GM23338 (cell line): ENCODE results near the gene ERMN. TPM values are rescaled to one million over a fixed set of nuclear protein-coding genes. Genes with fewer than 3 reads are reported as not detected.
A peak's percentile ranks its signal among the peaks of the same experiment; 100 is the strongest.

Source experiments
- ATAC-seq: fragments of 200-7000 bp; cut with Tn5 transposase; 3 replicates; pipeline ENCODE4 v1.9.1; 2020
- DNase-seq: peaks from one replicate; pipeline ENCODE4 v3.0.0-alpha.2; 2015; ENCODE audit warnings: low spot score
- H2AFZ ChIP-seq: fragments of 200-600 bp; sonication (generic); 2 replicates; pipeline ENCODE4 v1.8.0; 2016; ENCODE audit warnings: antibody characterized with exemption, mild to moderate bottlenecking, moderate library complexity
- H3F3A ChIP-seq: fragments of 200-600 bp; sonication (generic); replicated peaks from 2 replicates; pipeline ENCODE4 v1.8.0; 2017; ENCODE audit warnings: antibody characterized with exemption, mixed run types, low read depth
- H3K27ac ChIP-seq: fragments of 200-600 bp; sonication (generic); 2 replicates; pipeline ENCODE4 v1.6.1; 2016; ENCODE audit warnings: low read depth
- H3K27me3 ChIP-seq: fragments of 200-600 bp; sonication (generic); 2 replicates; pipeline ENCODE4 v1.8.0; 2016; ENCODE audit warnings: mild to moderate bottlenecking, mixed run types, moderate library complexity; ENCODE audit not compliant: insufficient read depth
- H3K36me3 ChIP-seq: fragments of 200-600 bp; sonication (generic); 2 replicates; pipeline ENCODE4 v1.8.0; 2016; ENCODE audit warnings: mild to moderate bottlenecking; ENCODE audit not compliant: insufficient read depth
- H3K4me1 ChIP-seq: fragments of 200-600 bp; sonication (generic); 2 replicates; pipeline ENCODE4 v1.8.0; 2016; ENCODE audit warnings: mild to moderate bottlenecking, moderate library complexity; ENCODE audit not compliant: insufficient read depth
- H3K4me2 ChIP-seq: fragments of 200-600 bp; sonication (generic); 2 replicates; pipeline ENCODE4 v1.7.1; 2017; ENCODE audit warnings: mixed run types
- H3K4me3 ChIP-seq: fragments of 200-600 bp; sonication (generic); 2 replicates; pipeline ENCODE4 v1.6.1; 2016; ENCODE audit warnings: mixed run types
- H3K79me2 ChIP-seq: fragments of 200-600 bp; sonication (generic); replicated peaks from 2 replicates; pipeline ENCODE4 v1.8.0; 2017; ENCODE audit warnings: mild to moderate bottlenecking; ENCODE audit not compliant: insufficient read depth
- H3K9me2 ChIP-seq: fragments of 200-600 bp; sonication (generic); 2 replicates; pipeline ENCODE4 v1.8.0; 2017; ENCODE audit not compliant: insufficient read depth
- H4K20me1 ChIP-seq: fragments of 200-600 bp; sonication (generic); replicated peaks from 2 replicates; pipeline ENCODE4 v1.8.0; 2017; ENCODE audit warnings: mild to moderate bottlenecking; ENCODE audit not compliant: insufficient read depth
- H3K27ac Mint-ChIP-seq: 2 replicates; pipeline ENCODE4 v1.8.0; 2020; ENCODE audit warnings: inconsistent platforms, mild to moderate bottlenecking, moderate library complexity, mixed read lengths
- H3K27me3 Mint-ChIP-seq: 3 replicates; pipeline ENCODE4 v1.8.0; 2022; ENCODE audit warnings: low read depth, mild to moderate bottlenecking, moderate library complexity, mixed read lengths, inconsistent platforms; ENCODE audit not compliant: insufficient read depth, poor library complexity
- H3K36me3 Mint-ChIP-seq: 3 replicates; pipeline ENCODE4 v1.8.0; 2021; ENCODE audit warnings: low read depth, mild to moderate bottlenecking, inconsistent platforms, moderate library complexity, mixed read lengths
- H3K4me1 Mint-ChIP-seq: 3 replicates; pipeline ENCODE4 v1.8.0; 2020; ENCODE audit warnings: mild to moderate bottlenecking, inconsistent platforms, mixed read lengths
- H3K4me3 Mint-ChIP-seq: 3 replicates; pipeline ENCODE4 v1.8.0; 2021; ENCODE audit warnings: moderate library complexity, mild to moderate bottlenecking, inconsistent platforms, mixed read lengths
- H3K9me3 Mint-ChIP-seq: 3 replicates; pipeline ENCODE4 v1.8.0; 2020; ENCODE audit warnings: moderate library complexity, mild to moderate bottlenecking, inconsistent platforms, mixed read lengths
- CREB1 ChIP-seq: fragments of 250-450 bp; sonication (Bioruptor Pico); IDR thresholded peaks from 2 replicates; pipeline ENCODE4 v1.5.0; 2020; ENCODE audit warnings: low read depth, mild to moderate bottlenecking, moderate library complexity
- EZH2 ChIP-seq: fragments of 200-600 bp; sonication (generic); IDR thresholded peaks from one replicate; pipeline ENCODE4 v1.8.0; 2017; ENCODE audit warnings: antibody characterized with exemption, mild to moderate bottlenecking, low read depth; ENCODE audit not compliant: unreplicated experiment
- JUNB ChIP-seq: IDR thresholded peaks from one replicate; pipeline ENCODE4 v1.6.1; 2016; ENCODE audit warnings: antibody characterized with exemption; ENCODE audit not compliant: unreplicated experiment
- STAT1 ChIP-seq: IDR thresholded peaks from one replicate; pipeline ENCODE4 v1.6.1; 2016; ENCODE audit warnings: antibody characterized with exemption; ENCODE audit not compliant: unreplicated experiment
- ZNF331 ChIP-seq: fragments of 250-450 bp; sonication (Bioruptor Pico); IDR thresholded peaks from 2 replicates; pipeline ENCODE4 v1.5.0; 2020; ENCODE audit warnings: low read depth, mild to moderate bottlenecking, moderate library complexity
- polyA plus RNA-seq: library from polyadenylated mRNA; unstranded; fragments of >200 nt; fragmentation: Nextera tagmentation; extraction: Ambion mirVana; gene quantifications from 2 replicates; pipeline ENCODE4 v1.2.1, GENCODE V29; 2016
- total RNA-seq: library from RNA; depleted of rRNA; stranded (reverse); fragments of >200 nt; shearing (Covaris generic); gene quantifications from 2 replicates; pipeline ENCODE4 v1.2.3, GENCODE V29; 2014
- TF ChIP-seq, protein P1 (sequence below): IDR thresholded peaks from one replicate; pipeline ENCODE4 v1.6.1; 2018; ENCODE audit warnings: antibody characterized with exemption; ENCODE audit not compliant: unreplicated experiment
- TF ChIP-seq, protein P2 (sequence below): fragments of 250-450 bp; sonication (Bioruptor Pico); IDR thresholded peaks from 2 replicates; pipeline ENCODE4 v1.5.0; 2020; ENCODE audit warnings: mild to moderate bottlenecking, moderate library complexity

Gene ERMN
- total and polyA plus RNA-seq, 2 experiments from 2014 or later = 0.35 to 0.44 TPM

DNA sequence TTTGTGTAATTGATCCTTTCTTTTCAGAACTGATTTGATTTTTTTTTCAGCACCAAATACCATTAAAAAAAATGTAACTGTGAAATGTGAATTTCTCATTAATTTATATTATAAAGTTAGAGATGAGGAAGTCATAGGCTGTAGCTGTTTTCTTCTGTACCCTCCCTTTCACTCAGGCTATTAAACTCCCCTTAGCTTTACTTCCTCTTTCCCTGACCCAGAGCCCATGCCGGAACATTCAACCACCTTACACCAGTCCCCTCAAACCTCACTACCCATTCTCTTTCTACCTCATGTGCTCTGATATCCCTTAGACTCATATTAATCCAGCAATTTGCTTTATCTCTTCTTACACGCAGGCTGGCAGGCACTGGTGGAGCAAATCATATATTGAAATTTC is 55.7 kb downstream of the ERMN start:
- no peaks in the 10 kb centered on the region for H3K36me3 ChIP-seq
- H3K4me3 Mint-ChIP-seq = no peak overlapping the region
- H3K79me2 ChIP-seq = no peaks in the 10 kb centered on the region
- H3K9me3 Mint-ChIP-seq = no peaks in the 10 kb centered on the region; the same call in 2 of the 3 replicates
- H3K27me3 ChIP-seq = no peaks in the 10 kb centered on the region
- TF ChIP-seq ZNF331 (CRISPR knock-in tag) = no peak
- no peak for TF ChIP-seq EZH2
- no peak for TF ChIP-seq STAT1
- no peak for TF ChIP-seq CREB1 (CRISPR knock-in tag)
- TF ChIP-seq, protein P1, sequence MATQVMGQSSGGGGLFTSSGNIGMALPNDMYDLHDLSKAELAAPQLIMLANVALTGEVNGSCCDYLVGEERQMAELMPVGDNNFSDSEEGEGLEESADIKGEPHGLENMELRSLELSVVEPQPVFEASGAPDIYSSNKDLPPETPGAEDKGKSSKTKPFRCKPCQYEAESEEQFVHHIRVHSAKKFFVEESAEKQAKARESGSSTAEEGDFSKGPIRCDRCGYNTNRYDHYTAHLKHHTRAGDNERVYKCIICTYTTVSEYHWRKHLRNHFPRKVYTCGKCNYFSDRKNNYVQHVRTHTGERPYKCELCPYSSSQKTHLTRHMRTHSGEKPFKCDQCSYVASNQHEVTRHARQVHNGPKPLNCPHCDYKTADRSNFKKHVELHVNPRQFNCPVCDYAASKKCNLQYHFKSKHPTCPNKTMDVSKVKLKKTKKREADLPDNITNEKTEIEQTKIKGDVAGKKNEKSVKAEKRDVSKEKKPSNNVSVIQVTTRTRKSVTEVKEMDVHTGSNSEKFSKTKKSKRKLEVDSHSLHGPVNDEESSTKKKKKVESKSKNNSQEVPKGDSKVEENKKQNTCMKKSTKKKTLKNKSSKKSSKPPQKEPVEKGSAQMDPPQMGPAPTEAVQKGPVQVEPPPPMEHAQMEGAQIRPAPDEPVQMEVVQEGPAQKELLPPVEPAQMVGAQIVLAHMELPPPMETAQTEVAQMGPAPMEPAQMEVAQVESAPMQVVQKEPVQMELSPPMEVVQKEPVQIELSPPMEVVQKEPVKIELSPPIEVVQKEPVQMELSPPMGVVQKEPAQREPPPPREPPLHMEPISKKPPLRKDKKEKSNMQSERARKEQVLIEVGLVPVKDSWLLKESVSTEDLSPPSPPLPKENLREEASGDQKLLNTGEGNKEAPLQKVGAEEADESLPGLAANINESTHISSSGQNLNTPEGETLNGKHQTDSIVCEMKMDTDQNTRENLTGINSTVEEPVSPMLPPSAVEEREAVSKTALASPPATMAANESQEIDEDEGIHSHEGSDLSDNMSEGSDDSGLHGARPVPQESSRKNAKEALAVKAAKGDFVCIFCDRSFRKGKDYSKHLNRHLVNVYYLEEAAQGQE = no peak
- TF ChIP-seq, protein P2, sequence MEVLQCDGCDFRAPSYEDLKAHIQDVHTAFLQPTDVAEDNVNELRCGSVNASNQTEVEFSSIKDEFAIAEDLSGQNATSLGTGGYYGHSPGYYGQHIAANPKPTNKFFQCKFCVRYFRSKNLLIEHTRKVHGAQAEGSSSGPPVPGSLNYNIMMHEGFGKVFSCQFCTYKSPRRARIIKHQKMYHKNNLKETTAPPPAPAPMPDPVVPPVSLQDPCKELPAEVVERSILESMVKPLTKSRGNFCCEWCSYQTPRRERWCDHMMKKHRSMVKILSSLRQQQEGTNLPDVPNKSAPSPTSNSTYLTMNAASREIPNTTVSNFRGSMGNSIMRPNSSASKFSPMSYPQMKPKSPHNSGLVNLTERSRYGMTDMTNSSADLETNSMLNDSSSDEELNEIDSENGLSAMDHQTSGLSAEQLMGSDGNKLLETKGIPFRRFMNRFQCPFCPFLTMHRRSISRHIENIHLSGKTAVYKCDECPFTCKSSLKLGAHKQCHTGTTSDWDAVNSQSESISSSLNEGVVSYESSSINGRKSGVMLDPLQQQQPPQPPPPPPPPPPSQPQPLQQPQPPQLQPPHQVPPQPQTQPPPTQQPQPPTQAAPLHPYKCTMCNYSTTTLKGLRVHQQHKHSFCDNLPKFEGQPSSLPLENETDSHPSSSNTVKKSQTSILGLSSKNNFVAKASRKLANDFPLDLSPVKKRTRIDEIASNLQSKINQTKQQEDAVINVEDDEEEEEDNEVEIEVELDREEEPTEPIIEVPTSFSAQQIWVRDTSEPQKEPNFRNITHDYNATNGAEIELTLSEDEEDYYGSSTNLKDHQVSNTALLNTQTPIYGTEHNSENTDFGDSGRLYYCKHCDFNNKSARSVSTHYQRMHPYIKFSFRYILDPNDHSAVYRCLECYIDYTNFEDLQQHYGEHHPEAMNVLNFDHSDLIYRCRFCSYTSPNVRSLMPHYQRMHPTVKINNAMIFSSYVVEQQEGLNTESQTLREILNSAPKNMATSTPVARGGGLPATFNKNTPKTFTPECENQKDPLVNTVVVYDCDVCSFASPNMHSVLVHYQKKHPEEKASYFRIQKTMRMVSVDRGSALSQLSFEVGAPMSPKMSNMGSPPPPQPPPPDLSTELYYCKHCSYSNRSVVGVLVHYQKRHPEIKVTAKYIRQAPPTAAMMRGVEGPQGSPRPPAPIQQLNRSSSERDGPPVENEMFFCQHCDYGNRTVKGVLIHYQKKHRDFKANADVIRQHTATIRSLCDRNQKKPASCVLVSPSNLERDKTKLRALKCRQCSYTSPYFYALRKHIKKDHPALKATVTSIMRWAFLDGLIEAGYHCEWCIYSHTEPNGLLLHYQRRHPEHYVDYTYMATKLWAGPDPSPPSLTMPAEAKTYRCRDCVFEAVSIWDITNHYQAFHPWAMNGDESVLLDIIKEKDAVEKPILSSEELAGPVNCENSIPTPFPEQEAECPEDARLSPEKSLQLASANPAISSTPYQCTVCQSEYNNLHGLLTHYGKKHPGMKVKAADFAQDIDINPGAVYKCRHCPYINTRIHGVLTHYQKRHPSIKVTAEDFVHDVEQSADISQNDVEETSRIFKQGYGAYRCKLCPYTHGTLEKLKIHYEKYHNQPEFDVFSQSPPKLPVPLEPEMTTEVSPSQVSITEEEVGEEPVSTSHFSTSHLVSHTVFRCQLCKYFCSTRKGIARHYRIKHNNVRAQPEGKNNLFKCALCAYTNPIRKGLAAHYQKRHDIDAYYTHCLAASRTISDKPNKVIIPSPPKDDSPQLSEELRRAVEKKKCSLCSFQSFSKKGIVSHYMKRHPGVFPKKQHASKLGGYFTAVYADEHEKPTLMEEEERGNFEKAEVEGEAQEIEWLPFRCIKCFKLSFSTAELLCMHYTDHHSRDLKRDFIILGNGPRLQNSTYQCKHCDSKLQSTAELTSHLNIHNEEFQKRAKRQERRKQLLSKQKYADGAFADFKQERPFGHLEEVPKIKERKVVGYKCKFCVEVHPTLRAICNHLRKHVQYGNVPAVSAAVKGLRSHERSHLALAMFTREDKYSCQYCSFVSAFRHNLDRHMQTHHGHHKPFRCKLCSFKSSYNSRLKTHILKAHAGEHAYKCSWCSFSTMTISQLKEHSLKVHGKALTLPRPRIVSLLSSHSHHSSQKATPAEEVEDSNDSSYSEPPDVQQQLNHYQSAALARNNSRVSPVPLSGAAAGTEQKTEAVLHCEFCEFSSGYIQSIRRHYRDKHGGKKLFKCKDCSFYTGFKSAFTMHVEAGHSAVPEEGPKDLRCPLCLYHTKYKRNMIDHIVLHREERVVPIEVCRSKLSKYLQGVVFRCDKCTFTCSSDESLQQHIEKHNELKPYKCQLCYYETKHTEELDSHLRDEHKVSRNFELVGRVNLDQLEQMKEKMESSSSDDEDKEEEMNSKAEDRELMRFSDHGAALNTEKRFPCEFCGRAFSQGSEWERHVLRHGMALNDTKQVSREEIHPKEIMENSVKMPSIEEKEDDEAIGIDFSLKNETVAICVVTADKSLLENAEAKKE (CRISPR knock-in tag) = no peak
- TF ChIP-seq JUNB = no peak
- H3K27ac ChIP-seq = no peak overlapping the region
- peaks cover 12% of the 10 kb centered on the region for H3K4me1 Mint-ChIP-seq
- peaks cover 1% of the 10 kb centered on the region; the same call in 1 of the 2 replicates for H3K4me1 ChIP-seq
- no peak overlapping the region for H3K4me3 ChIP-seq
- no peaks in the 10 kb centered on the region for H3K36me3 Mint-ChIP-seq
- H3F3A ChIP-seq = no peaks in the 10 kb centered on the region
- H3K27me3 Mint-ChIP-seq = peaks cover 2% of the 10 kb centered on the region
- peak overlapping the region; percentile 39; the same call in 1 of the 2 replicates for H3K27ac Mint-ChIP-seq
- no peaks in the 10 kb centered on the region for H4K20me1 ChIP-seq
- no peaks in the 10 kb centered on the region for H3K9me2 ChIP-seq
- peak overlapping the region; percentile 52; the same call in 1 of the 2 replicates for H2AFZ ChIP-seq
- peak; percentile 40; the same call in 2 of the 3 replicates for ATAC-seq
- DNase-seq = no peak
- 0 out of 2 replicates have a peak overlapping the region, but pooled peaks have one; percentile 12 for H3K4me2 ChIP-seq
